Hepatocyte (in vitro differentiated cells): ENCODE measurements around the gene NMRAL1. TPM values are rescaled to one million over a fixed set of nuclear protein-coding genes. Genes with fewer than 3 reads are reported as not detected.

ENCODE experiments used
- DNase-seq: peaks from one replicate; pipeline ENCODE4 v3.0.0-alpha.2; 2016; ENCODE audit warnings: low spot score
- H2AFZ ChIP-seq: fragments of 200-600 bp; sonication (generic); 2 replicates; pipeline ENCODE4 v1.6.0; 2016; ENCODE audit warnings: antibody characterized with exemption, mild to moderate bottlenecking
- H3K27ac ChIP-seq: fragments of 200-600 bp; sonication (generic); 2 replicates; pipeline ENCODE4 v1.5.1; 2016; ENCODE audit warnings: mild to moderate bottlenecking
- H3K27me3 ChIP-seq: fragments of 200-600 bp; sonication (generic); 2 replicates; pipeline ENCODE4 v1.6.1; 2016
- H3K36me3 ChIP-seq: fragments of 200-600 bp; sonication (generic); replicated peaks from 2 replicates; pipeline ENCODE4 v1.5.1; 2016; ENCODE audit warnings: low read depth; ENCODE audit not compliant: insufficient read depth
- H3K4me1 ChIP-seq: fragments of 200-600 bp; sonication (generic); 2 replicates; pipeline ENCODE4 v1.5.1; 2016; ENCODE audit warnings: mild to moderate bottlenecking, moderate library complexity; ENCODE audit not compliant: insufficient read depth
- H3K4me2 ChIP-seq: fragments of 200-600 bp; sonication (generic); 2 replicates; pipeline ENCODE4 v1.6.0; 2016
- H3K4me3 ChIP-seq: fragments of 200-600 bp; sonication (generic); 2 replicates; pipeline ENCODE4 v1.5.1; 2016; ENCODE audit warnings: mild to moderate bottlenecking
- H3K79me2 ChIP-seq: fragments of 200-600 bp; sonication (generic); 2 replicates; pipeline ENCODE4 v1.6.0; 2017; ENCODE audit warnings: mild to moderate bottlenecking
- H3K9me2 ChIP-seq: fragments of 200-600 bp; sonication (generic); replicated peaks from 2 replicates; pipeline ENCODE4 v1.6.0; 2017; ENCODE audit warnings: mild to moderate bottlenecking; ENCODE audit not compliant: insufficient read depth
- H3K9me3 ChIP-seq: fragments of 200-600 bp; sonication (generic); 2 replicates; pipeline ENCODE4 v1.5.1; 2016; ENCODE audit warnings: low read depth, mild to moderate bottlenecking
- H4K20me1 ChIP-seq: fragments of 200-600 bp; sonication (generic); 2 replicates; pipeline ENCODE4 v1.6.0; 2016; ENCODE audit warnings: mild to moderate bottlenecking; ENCODE audit not compliant: insufficient read depth, poor library complexity, severe bottlenecking
- EZH2 ChIP-seq: fragments of 200-600 bp; sonication (generic); IDR thresholded peaks from 2 replicates; pipeline ENCODE4 v1.6.1; 2016; ENCODE audit warnings: antibody characterized with exemption, mild to moderate bottlenecking, borderline replicate concordance
- EZH2phosphoT487 ChIP-seq: fragments of 200-600 bp; sonication (generic); IDR thresholded peaks from one replicate; pipeline ENCODE4 v1.6.1; 2018; ENCODE audit warnings: antibody characterized with exemption, mild to moderate bottlenecking, low read depth, moderate library complexity; ENCODE audit not compliant: unreplicated experiment, severe bottlenecking
- WGBS: methylation state at CpG from one replicate; pipeline ENCODE4 v1.1.6; 2016; ENCODE audit warnings: low lambda C conversion rate; ENCODE audit errors: missing lambda C conversion rate; 5-methylcytosine and 5-hydroxymethylcytosine counted together
- polyA plus RNA-seq: library from polyadenylated mRNA; unstranded; fragments of >200 nt; fragmentation: Nextera tagmentation; extraction: Ambion mirVana; gene quantifications from 2 replicates; pipeline ENCODE4 v1.2.1, GENCODE V29; 2016
- total RNA-seq: library from RNA; depleted of rRNA; stranded (reverse); fragments of >200 nt; gene quantifications from 2 replicates; pipeline ENCODE4 v1.2.3, GENCODE V29; 2014
- TF ChIP-seq, protein P1 (sequence below): fragments of 200-600 bp; sonication (generic); IDR thresholded peaks from 2 replicates; pipeline ENCODE4 v1.5.1; 2016; ENCODE audit warnings: antibody characterized with exemption, mild to moderate bottlenecking; ENCODE audit not compliant: poor library complexity

Gene NMRAL1
- total and polyA plus RNA-seq, 2 experiments from 2014 or later = 47.5 to 47.6 TPM

DNA sequence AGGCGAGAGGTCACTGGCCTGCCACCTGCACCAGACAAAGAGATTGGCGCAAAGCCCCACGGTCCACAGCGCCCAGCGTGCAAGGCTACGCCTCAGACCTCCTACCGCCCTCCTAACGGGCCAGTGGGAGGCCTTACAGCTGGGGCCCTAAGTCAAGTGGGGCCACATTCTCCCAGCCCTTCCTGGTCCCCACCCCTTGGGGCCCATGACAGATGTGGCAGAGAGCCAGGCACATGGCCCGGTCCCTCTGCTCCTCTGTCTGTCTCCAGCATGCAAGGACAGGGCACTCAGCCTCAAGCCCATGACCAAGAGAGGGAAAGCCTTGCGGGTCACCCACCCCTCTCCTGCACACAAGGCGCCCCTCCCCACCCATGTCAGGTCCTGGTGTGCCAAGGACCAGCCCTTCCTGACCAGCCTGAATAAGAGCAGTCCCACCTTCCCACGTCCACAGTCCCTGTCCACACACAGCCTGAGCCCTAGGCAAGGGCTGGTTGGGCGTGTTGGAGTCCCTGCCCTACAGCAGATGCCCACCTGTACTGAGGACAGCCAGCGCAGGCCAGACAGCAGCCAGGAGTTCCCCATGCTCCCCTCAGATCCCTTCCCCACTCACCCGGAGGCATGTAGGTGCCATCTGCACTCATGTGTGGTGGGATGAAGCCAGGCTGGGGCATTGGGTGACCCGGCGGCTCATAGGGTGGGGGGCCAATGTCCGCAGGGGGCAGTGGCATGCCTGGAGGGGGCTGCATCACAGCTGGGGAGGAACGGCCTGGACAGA is 38.8 kb upstream of the NMRAL1 start:
- no peaks in the 10 kb centered on the region for H3K4me1 ChIP-seq
- H3K27ac ChIP-seq = no peak overlapping the region
- H3K4me3 ChIP-seq = no peak overlapping the region

DNA sequence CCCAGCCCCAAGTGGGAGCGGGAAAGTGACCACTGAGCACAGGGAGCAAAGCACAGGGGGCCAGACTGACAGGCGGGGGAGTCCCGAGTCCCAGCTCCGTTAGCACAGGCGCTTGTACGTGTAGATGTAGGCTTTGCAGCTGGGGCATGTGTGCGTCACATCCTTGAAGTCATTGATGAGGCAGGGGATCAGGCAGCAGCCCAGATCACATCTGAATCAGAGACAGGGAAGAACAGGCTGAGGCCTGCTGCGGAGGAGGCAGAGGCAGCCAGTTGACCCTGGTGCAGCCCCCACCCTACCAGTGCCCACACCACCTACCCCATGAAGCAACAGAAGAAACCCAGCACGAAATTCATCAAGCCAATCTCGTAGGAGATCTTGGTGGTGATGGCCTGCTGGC is 38.0 kb upstream of the NMRAL1 start:
- Histone ChIP-seq H3K27ac (no peak overlapping the region), H3K36me3 (no peaks in the 10 kb centered on the region), H3K79me2 (peaks cover 28% of the 10 kb centered on the region), H3K9me3 (no peaks in the 10 kb centered on the region), H3K9me2 (no peaks in the 10 kb centered on the region), H3K27me3 (no peaks in the 10 kb centered on the region), H3K4me2 (no peak overlapping the region), H3K4me1 (no peaks in the 10 kb centered on the region), H3K4me3 (no peak overlapping the region), H4K20me1 (peaks cover 12% of the 10 kb centered on the region), H2AFZ (no peak overlapping the region)
- WGBS = 93% methylated on average over 10 of the region's 10 CpGs
- DNase-seq = no peak
- TF ChIP-seq EZH2phosphoT487 (no peak), EZH2 (no peak)
- TF ChIP-seq, protein P1, sequence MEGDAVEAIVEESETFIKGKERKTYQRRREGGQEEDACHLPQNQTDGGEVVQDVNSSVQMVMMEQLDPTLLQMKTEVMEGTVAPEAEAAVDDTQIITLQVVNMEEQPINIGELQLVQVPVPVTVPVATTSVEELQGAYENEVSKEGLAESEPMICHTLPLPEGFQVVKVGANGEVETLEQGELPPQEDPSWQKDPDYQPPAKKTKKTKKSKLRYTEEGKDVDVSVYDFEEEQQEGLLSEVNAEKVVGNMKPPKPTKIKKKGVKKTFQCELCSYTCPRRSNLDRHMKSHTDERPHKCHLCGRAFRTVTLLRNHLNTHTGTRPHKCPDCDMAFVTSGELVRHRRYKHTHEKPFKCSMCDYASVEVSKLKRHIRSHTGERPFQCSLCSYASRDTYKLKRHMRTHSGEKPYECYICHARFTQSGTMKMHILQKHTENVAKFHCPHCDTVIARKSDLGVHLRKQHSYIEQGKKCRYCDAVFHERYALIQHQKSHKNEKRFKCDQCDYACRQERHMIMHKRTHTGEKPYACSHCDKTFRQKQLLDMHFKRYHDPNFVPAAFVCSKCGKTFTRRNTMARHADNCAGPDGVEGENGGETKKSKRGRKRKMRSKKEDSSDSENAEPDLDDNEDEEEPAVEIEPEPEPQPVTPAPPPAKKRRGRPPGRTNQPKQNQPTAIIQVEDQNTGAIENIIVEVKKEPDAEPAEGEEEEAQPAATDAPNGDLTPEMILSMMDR = no peak

More for the DNA sequence above, 38.8 kb upstream of the NMRAL1 start:
- Histone ChIP-seq H2AFZ (no peak overlapping the region), H3K36me3 (no peaks in the 10 kb centered on the region), H3K27me3 (no peaks in the 10 kb centered on the region), H4K20me1 (peaks cover 16% of the 10 kb centered on the region), H3K79me2 (peaks cover 34% of the 10 kb centered on the region), H3K9me2 (no peaks in the 10 kb centered on the region), H3K4me2 (no peak overlapping the region), H3K9me3 (no peaks in the 10 kb centered on the region)
- DNase-seq = no peak
- WGBS = 96% methylated on average over 16 of the region's 19 CpGs
- TF ChIP-seq EZH2phosphoT487 = no peak

DNA sequence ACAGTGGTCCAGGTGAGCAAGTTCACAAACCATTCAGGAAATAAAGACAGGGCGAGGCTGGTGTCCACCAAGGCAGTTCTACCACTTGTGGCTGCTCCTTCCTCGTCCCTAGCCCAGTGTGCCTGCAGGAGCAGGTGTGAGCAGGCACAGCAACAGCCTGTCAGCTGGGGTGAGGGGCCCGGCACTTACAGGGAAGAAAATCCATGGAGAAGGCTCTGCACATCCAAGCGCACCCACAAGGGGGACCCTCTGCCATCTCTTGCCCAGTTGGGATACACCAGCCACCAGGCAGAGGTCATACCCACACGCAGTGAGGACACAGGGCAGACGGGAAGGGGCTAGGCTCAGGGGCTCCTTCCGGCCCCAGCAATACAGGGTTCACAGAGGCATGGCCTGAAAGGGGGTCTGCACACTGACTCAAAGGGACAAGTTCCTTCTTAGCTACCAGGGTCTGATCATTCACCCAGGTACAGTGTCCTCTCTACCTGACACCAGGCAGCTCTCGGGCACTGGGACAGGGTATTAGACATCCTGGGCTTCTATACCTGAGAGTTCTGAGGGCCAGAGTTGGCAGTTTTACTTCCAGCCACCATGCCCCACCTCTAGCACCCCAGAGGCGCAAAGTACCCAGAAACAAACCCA is 37.1 kb upstream of the NMRAL1 start:
- 60% methylated on average over 9 of the region's 9 CpGs for WGBS
- Histone ChIP-seq H4K20me1 (peaks cover 12% of the 10 kb centered on the region), H3K9me3 (no peaks in the 10 kb centered on the region), H3K79me2 (peaks cover 19% of the 10 kb centered on the region), H3K27ac (no peak overlapping the region), H3K9me2 (no peaks in the 10 kb centered on the region), H3K36me3 (no peaks in the 10 kb centered on the region), H3K4me2 (no peak overlapping the region), H3K4me3 (no peak overlapping the region), H3K27me3 (no peaks in the 10 kb centered on the region), H3K4me1 (no peaks in the 10 kb centered on the region), H2AFZ (no peak overlapping the region)
- TF ChIP-seq EZH2 (no peak), EZH2phosphoT487 (no peak)
- TF ChIP-seq, protein P1 = peak; percentile 47
- DNase-seq = peak; percentile 75

DNA sequence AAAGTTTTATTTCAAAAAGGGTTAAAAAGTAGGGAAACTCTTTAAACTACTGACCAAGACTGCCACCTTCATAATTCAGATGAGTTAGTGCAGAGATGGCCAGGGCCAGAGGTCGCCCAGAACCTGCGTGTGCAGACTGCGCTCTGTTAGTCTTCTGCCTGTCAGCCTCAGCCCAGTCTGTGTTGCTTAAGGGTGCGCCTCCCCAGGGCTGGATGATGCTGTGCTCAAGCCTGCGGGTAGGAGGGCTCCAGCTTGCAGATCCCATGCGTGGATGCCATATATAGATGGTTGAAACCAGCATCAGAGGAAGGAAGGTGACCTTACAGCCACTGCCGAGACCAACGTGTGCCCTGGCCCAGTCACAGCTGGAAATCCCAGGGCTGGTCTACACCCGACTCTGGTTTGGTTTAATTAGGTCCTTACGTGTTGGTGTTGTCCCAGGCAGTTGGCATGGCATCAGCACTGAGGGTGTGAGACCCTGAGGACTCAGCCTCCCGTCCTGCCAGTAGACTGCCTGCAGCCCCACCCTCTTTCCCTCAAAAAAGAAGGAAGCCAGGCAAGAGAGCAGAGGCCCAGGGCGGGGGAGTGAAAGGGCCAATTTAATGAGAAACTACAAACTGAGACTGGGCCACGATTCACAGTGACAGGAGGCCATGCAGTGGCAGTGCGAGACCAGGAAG is 36.5 kb upstream of the NMRAL1 start:
- WGBS = 82% methylated on average over 14 of the region's 14 CpGs

More for the DNA sequence above, 36.5 kb upstream of the NMRAL1 start:
- no peaks in the 10 kb centered on the region for H3K9me3 ChIP-seq
- TF ChIP-seq EZH2phosphoT487 = no peak
- TF ChIP-seq EZH2 = no peak
- TF ChIP-seq, protein P1 = no peak
- H3K79me2 ChIP-seq = peaks cover 13% of the 10 kb centered on the region
- no peak overlapping the region for H3K27ac ChIP-seq
- H3K9me2 ChIP-seq = no peaks in the 10 kb centered on the region
- no peaks in the 10 kb centered on the region for H3K27me3 ChIP-seq
- peaks cover 12% of the 10 kb centered on the region for H4K20me1 ChIP-seq
- no peak overlapping the region for H2AFZ ChIP-seq
- DNase-seq = no peak
- no peaks in the 10 kb centered on the region for H3K4me1 ChIP-seq
- H3K4me2 ChIP-seq = no peak overlapping the region
- H3K4me3 ChIP-seq = no peak overlapping the region
- H3K36me3 ChIP-seq = no peaks in the 10 kb centered on the region
